Measurements from ENCODE around the gene ADGRV1.
"Not testable (repeated sequence)": the region's sequence is repeated elsewhere in the genome, so short reads cannot be mapped to it uniquely, and the experiment has no call there.

The ADGRV1 gene

GRCh38 chr5:90551376-90551775 is 7.2 kb upstream of the ADGRV1 start:
- DNase-seq (ENCODE audit: low spot score): no peak

DNA sequence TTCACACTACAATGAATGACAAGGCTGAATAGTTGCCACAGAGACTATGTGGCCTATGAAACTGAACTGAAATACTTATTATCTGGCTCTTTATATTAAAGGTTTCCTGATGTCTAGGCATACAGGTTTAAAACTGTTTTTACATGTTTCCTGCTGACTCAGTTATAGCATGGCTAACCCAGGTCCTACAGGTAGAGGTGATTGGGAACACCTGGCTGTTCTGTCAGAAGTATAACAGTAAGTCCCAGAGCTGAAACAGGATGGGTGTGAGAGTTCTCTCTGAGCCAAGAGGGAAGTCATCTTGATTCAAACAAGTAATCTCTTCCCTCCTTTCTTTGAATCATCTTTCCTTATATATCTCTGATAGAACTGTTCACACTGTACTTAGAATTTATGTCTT is 4.9 kb upstream of the ADGRV1 start:
- DNase-seq (ENCODE audit: low spot score): no peak

- DNase-seq (ENCODE audit: low spot score): no peak
Measured at GRCh38 chr5:90554358-90555006, 4.1 kb upstream of the ADGRV1 start.

DNA sequence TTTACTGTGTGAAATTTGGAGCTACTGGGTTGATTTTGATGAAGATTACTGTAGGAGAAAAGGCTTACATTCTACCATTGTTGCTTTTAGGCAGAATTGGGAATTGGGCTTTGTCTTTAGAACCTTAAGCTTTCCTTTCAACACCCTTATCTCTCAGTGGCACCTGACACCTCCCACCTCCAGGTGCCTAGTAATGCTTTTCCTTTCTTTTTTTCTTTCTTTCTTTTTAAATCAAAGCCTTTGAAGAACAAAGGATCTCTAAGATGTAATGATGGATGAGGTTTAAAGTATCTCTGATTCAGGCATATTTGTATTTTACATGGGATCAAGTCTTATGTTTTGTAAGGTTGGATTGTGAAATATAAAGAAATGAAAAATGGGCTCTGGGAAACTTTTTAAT is 2.9 kb upstream of the ADGRV1 start:
- no peak for DNase-seq (ENCODE audit: low spot score)

DNA sequence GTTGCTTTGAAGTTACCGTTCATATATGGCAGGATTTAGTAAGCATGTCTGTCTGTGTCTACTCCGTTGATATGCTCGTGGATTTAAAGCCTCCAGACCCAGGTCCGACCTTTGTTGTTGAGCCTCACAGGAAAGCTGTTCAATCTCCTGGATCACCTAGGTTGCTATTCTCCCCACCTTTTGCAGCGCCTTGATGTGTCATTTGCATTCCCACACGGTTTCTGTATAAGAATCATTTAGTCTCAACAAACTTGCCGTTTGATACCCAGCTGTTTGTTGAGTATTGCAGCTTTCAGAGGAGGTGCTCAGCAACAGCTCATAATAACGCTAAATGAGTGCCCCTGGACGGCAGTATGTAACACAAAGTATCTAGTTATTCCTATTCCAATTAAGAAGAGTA is 1.2 kb upstream of the ADGRV1 start:
- no peak for DNase-seq (ENCODE audit: low spot score)

DNA sequence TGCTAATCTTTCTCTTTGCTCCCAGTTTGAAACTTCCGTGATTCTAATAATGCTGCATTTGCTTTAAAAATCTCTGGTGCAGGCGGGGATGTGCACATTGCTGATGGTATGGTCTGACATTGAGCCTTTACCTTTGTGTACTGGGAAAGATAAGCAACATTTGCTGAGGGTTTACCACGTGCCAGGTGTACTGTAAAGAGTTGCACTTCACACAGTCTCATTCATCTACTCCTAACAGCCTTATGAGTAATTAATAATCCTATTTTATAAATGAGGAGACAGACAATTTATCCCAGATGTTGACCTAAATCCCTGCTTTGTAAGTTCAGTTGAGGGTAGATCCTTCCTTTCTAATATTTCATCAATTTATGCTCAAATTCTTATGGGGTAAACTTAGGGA is 726 bp upstream of the ADGRV1 start:
- no peak for DNase-seq (ENCODE audit: low spot score)

GRCh38 chr5:90560771-90561170 is 2.2 kb downstream of the ADGRV1 start:
- DNase-seq (ENCODE audit: low spot score): no peak

DNA sequence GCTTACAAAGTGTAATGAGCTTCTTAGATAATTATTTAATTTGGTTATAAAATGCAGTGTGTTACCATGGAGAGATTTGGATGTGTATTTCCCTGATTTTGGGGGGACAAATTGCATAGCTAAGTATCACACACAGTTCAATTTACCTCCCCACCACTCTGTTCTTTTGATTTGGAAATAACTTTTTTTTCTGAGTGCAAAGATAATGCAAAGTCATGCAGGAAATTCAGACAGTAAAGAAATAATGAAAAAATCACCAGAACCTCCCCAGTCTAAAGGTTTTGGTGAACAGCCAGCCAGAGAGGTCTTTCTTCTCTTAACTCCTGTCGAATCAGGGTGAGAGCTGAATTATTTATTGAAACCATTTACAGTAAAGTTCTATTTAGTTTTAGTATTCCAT is 3.2 kb downstream of the ADGRV1 start:
- DNase-seq (ENCODE audit: low spot score): no peak

DNA sequence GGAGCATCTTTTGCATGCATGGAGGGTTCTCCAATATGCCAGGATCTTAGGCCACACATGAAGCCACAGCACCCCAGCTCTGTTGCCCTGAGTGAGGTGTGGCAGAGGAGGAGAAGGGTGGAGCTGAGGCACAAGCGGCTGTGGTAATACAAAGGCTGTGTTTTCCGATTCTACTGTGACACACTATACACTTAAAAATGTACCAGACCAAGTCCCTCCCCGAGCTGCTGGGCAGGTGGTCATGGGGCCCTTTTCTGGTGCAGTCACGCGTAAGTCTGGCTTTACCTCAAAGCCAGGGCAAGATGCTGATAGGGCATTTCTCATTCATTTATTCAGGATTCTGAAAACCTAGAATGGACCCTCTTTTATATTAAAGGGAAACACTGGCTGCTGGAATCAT is 3.7 kb downstream of the ADGRV1 start:
- DNase-seq (ENCODE audit: low spot score): no peak

DNA sequence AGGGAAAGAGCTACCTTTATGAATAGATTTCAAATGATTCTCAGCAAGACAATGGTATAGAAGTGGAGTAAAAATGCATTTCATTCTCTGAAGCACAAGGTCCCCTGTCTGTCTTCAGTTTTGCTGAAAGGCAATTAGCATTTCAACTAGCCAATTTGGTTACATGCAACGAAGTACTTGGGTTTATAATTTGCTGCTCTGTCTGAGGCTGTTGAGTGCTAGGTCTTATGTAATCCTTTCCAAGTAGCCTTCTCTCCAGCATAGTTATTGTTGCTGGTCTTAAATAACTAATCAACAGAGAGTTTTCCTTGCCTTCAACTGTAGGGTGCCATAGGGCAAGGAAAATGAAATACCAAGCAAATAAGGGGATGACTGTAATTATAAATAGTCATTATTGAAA is 4.5 kb downstream of the ADGRV1 start:
- no peak for DNase-seq (ENCODE audit: low spot score)

- DNase-seq (ENCODE audit: low spot score): no peak
Measured at GRCh38 chr5:90565491-90565890, 6.9 kb downstream of the ADGRV1 start.

DNA sequence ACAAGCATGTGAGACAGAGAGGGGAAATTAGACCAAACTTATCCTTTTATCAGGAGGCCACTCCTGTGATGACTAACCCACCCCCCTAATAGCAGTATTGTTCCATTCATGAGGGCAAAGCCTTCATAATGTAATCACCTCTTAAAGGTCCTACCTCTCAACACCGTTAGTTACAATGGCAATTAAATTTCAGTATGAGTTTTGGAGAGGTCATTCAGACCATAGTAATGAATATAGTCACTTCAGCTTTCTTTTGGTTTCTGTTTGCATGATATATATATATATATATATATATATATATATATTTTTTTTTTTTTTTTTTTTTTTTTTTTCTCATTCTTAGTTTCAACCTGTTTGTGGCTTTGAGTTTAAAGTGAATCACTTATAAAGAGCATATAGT is 10.5 kb downstream of the ADGRV1 start:
- DNase-seq (ENCODE audit: low spot score): no peak

- DNase-seq (ENCODE audit: low spot score): no peak
Measured at GRCh38 chr5:90570034-90570433, 11.4 kb downstream of the ADGRV1 start.

- no peak for DNase-seq (ENCODE audit: low spot score)
Measured at GRCh38 chr5:90571147-90571773, 12.7 kb downstream of the ADGRV1 start.

- DNase-seq (ENCODE audit: low spot score): no peak
Measured at GRCh38 chr5:90575712-90576111, 17.1 kb downstream of the ADGRV1 start.

GRCh38 chr5:90576566-90576965 is 18.0 kb downstream of the ADGRV1 start:
- DNase-seq (ENCODE audit: low spot score): not testable (repeated sequence)

DNA sequence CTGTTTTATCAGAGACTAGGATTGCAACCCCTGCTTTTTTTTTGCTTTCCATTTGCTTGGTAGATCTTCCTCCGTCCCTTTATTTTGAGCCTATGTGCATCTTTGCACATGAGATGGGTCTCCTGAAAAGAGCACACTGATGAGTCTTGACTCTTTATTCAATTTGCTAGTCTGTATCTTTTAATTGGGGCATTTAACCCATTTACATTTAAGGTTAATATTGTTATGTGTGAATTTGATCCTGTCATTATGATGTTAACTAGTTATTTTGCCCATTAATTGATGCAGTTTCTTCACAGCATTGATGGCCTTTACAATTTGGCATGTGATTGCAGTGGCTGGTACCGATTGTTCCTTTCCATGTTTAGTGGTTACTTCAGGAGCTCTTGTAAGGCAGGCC is 21.3 kb downstream of the ADGRV1 start:
- not testable (repeated sequence) for DNase-seq (ENCODE audit: low spot score)

GRCh38 chr5:90581956-90582355 is 23.4 kb downstream of the ADGRV1 start:
- DNase-seq (ENCODE audit: low spot score): no peak

GRCh38 chr5:90585337-90585986 is 26.9 kb downstream of the ADGRV1 start:
- no peak for DNase-seq (ENCODE audit: low spot score)

DNA sequence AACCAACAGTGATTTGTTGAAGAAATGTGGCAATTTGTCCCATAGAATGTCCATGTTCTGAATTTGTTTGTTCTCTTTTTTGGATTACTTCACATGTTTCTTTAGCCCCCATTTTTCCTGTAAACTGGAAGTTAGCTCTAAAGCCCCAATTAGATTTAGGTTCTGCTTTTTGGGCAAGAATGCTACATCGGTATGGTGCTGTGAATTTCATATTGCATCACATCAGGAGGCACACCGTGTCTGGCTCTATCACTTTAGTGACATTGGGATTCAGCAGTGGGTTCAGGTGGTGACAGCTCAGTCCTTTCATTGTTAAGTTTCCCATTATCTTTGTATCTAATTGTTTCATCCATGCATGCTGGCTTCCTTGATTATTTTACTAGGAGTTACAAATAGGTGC is 27.9 kb downstream of the ADGRV1 start:
- DNase-seq (ENCODE audit: low spot score): no peak

DNA sequence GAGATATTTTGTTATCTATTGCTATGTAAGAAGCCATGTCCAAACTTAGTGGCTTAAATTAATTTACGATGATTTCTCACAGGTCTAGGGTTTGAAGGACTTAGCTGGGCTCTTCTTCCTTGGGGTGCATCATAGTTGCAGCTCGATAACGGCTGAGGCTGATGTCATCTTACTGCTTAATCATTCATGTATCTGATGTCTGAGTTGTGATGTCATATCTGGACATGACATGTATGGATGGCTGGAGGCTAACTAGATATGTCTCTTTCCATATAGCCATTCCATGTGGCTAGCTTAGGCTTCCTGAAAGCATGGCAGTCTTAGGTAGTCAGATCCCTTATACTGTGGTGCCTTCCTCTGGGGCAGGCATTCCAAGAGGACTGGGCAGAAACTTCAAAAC is 31.6 kb downstream of the ADGRV1 start:
- DNase-seq (ENCODE audit: low spot score): no peak

GRCh38 chr5:90593083-90593482 is 34.5 kb downstream of the ADGRV1 start:
- DNase-seq (ENCODE audit: low spot score): not testable (repeated sequence)

DNA sequence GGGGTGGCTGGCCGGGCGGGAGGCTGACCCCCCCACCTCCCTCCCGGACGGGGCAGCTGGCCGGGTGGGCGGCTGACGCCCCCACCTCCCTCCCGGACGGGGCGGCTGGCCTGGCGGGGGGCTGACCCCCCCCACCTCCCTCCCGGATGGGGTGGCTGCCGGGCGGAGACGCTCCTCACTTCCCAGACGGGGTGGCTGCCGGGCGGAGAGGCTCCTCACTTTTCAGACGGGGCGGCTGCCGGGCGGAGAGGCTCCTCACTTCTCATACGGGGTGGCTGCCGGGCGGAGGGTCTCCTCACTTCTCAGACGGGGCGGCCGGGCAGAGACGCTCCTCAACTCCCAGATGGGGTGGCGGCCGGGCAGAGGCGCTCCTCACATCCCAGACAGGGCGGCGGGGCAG is 37.2 kb downstream of the ADGRV1 start:
- DNase-seq (ENCODE audit: low spot score): not testable (repeated sequence)

GRCh38 chr5:90598293-90598692 is 39.7 kb downstream of the ADGRV1 start:
- DNase-seq (ENCODE audit: low spot score): no peak

Measured in kidney tubule cell (primary cell).